RWPE2 (cell line): ENCODE results near the gene MBNL3.

Experiments used
- ATAC-seq: fragments of 200-7000 bp; cut with Tn5 transposase; 3 replicates; pipeline ENCODE4 v1.9.1; 2021; ENCODE audit warnings: low read depth
- DNase-seq: peaks from one replicate; pipeline ENCODE4 v3.0.0-alpha.2; 2020; ENCODE audit warnings: low spot score
- H3K27ac ChIP-seq: fragments of 450-650 bp; 2 replicates; pipeline ENCODE4 v1.5.1; 2017; ENCODE audit warnings: mild to moderate bottlenecking; ENCODE audit not compliant: poor library complexity, severe bottlenecking
- H3K27me3 ChIP-seq: fragments of 250-450 bp; sonication (Bioruptor Pico); 2 replicates; pipeline ENCODE4 v1.5.1; 2021; ENCODE audit warnings: mild to moderate bottlenecking, moderate library complexity; ENCODE audit not compliant: insufficient read depth, poor library complexity, severe bottlenecking
- H3K36me3 ChIP-seq: fragments of 250-450 bp; sonication (Bioruptor Pico); 2 replicates; pipeline ENCODE4 v1.5.1; 2020; ENCODE audit warnings: low read depth, mild to moderate bottlenecking, moderate library complexity
- H3K4me1 ChIP-seq: fragments of 250-450 bp; sonication (Bioruptor Pico); 2 replicates; pipeline ENCODE4 v1.5.1; 2021; ENCODE audit warnings: mild to moderate bottlenecking, moderate library complexity; ENCODE audit not compliant: insufficient read depth, poor library complexity, severe bottlenecking
- H3K4me3 ChIP-seq: fragments of 250-450 bp; sonication (Bioruptor Pico); 2 replicates; pipeline ENCODE4 v1.5.1; 2021; ENCODE audit warnings: mild to moderate bottlenecking, moderate library complexity; ENCODE audit not compliant: severe bottlenecking
- H3K9me3 ChIP-seq: fragments of 250-450 bp; sonication (Bioruptor Pico); 2 replicates; pipeline ENCODE4 v1.5.1; 2021; ENCODE audit warnings: mild to moderate bottlenecking, moderate library complexity; ENCODE audit not compliant: severe bottlenecking
- TF ChIP-seq, protein P1 (sequence below): fragments of 450-650 bp; IDR thresholded peaks from one replicate; pipeline ENCODE4 v1.5.1; 2017; ENCODE audit warnings: mild to moderate bottlenecking, moderate library complexity; ENCODE audit not compliant: poor library complexity, severe bottlenecking

The MBNL3 gene

DNA sequence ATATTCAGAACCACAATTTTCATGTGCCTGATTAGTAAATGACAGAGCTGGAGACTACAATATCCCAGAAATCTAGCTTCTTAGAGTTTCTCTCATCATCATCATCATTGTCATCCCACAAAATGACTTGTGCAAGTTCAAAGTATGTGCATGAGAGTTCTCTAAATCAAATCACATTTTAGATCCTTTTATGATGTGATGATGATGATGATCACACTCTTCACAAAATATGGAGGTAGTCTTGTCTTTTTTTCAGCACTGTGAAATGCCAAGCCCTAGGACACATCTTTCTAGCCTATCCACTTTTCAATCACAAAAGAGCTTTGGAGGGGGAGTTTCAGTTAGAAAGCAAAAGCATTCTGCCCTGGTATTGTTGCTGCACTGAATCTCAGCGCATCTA lies 7.4 kb downstream of the MBNL3 start:
- no peak for ATAC-seq
- no peaks in the 10 kb centered on the region for H3K36me3 ChIP-seq
- H3K9me3 ChIP-seq, result no peaks in the 10 kb centered on the region
- no peak for DNase-seq
- H3K27me3 ChIP-seq, result no peaks in the 10 kb centered on the region
- no peak overlapping the region for H3K27ac ChIP-seq
- TF ChIP-seq, protein P1, sequence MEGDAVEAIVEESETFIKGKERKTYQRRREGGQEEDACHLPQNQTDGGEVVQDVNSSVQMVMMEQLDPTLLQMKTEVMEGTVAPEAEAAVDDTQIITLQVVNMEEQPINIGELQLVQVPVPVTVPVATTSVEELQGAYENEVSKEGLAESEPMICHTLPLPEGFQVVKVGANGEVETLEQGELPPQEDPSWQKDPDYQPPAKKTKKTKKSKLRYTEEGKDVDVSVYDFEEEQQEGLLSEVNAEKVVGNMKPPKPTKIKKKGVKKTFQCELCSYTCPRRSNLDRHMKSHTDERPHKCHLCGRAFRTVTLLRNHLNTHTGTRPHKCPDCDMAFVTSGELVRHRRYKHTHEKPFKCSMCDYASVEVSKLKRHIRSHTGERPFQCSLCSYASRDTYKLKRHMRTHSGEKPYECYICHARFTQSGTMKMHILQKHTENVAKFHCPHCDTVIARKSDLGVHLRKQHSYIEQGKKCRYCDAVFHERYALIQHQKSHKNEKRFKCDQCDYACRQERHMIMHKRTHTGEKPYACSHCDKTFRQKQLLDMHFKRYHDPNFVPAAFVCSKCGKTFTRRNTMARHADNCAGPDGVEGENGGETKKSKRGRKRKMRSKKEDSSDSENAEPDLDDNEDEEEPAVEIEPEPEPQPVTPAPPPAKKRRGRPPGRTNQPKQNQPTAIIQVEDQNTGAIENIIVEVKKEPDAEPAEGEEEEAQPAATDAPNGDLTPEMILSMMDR, result no peak
- H3K4me3 ChIP-seq, result no peak overlapping the region
- H3K4me1 ChIP-seq, result peaks cover 7% of the 10 kb centered on the region

DNA sequence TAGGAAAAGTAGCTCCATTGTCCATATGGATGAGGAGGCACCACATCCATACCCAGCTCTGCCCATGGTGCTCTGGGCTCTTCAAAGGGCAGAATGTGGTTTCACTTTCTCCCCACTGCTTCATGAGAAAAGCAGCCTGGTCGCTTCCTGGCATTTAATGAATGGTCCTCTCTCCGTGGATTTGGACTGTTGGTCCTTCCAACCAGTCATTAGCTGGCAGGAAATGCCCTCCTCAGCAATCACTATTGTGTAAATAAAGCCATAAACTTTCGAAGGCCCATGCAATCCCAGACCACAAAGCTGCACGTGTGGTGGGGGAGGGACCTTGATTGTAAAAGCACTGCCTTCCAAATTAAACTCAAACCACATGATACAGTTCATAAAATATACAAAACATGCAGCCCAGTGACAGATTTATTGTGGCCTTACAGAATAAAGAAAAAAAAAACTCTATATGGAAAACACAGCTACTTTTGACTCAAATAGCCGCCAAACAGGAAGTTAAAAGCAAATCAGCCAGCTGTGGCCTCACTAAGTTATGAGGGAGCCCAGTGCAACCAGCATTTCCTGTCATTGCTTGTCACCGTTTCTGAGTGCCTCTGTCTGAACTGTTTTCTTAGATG lies 8.1 kb downstream of the MBNL3 start:
- no peak for DNase-seq
- H3K27me3 ChIP-seq, result no peaks in the 10 kb centered on the region
- peak; percentile 31; the same call in 1 of the 3 replicates for ATAC-seq

GRCh38 chrX:132474544-132475248 lies 14.1 kb downstream of the MBNL3 start:
- H3K9me3 ChIP-seq, result no peaks in the 10 kb centered on the region
- ATAC-seq (no peak), DNase-seq (no peak)
- H3K36me3 ChIP-seq, result no peaks in the 10 kb centered on the region
- no peaks in the 10 kb centered on the region for H3K27me3 ChIP-seq
- H3K4me3 ChIP-seq, result no peak overlapping the region
- H3K4me1 ChIP-seq, result no peaks in the 10 kb centered on the region
- TF ChIP-seq, protein P1, result no peak
- H3K27ac ChIP-seq, result no peak overlapping the region

More for the DNA sequence above, 8.1 kb downstream of the MBNL3 start:
- H3K27ac ChIP-seq, result peak overlapping the region; percentile 33
- H3K9me3 ChIP-seq, result no peaks in the 10 kb centered on the region
- H3K4me1 ChIP-seq, result peaks cover 7% of the 10 kb centered on the region
- no peaks in the 10 kb centered on the region for H3K36me3 ChIP-seq
- no peak overlapping the region for H3K4me3 ChIP-seq
- TF ChIP-seq, protein P1, result no peak

DNA sequence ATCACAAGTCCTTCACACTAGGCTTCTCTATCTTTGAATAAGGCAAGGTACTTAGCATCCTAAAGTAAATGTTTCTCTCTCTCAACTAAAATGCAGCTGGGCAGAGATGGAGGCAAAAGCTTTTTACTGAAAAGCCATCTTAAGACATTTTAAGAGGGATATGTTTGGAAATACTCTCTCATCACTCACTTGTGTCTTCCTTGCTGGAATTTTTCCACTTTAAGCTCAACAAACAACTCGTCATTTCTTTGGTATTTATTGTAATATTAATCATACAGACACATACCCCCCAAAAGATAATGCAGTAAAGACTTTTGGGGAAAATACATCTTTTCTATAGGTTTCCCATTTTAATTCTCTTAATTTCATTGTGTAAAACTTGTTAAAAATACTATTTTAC lies 16.4 kb downstream of the MBNL3 start:
- no peaks in the 10 kb centered on the region for H3K9me3 ChIP-seq
- H3K27ac ChIP-seq, result no peak overlapping the region
- no peaks in the 10 kb centered on the region for H3K36me3 ChIP-seq
- ATAC-seq (no peak), DNase-seq (no peak)
- H3K4me1 ChIP-seq, result no peaks in the 10 kb centered on the region
- no peaks in the 10 kb centered on the region for H3K27me3 ChIP-seq
- no peak overlapping the region for H3K4me3 ChIP-seq
- TF ChIP-seq, protein P1, result no peak

GRCh38 chrX:132470831-132471230 lies 18.0 kb downstream of the MBNL3 start:
- no peak for DNase-seq
- Histone ChIP-seq H3K27me3 (no peaks in the 10 kb centered on the region), H3K4me1 (no peaks in the 10 kb centered on the region), H3K4me3 (no peak overlapping the region), H3K27ac (no peak overlapping the region), H3K36me3 (no peaks in the 10 kb centered on the region), H3K9me3 (no peaks in the 10 kb centered on the region)
- TF ChIP-seq, protein P1, result no peak
- no peak for ATAC-seq
